ENCODE results near the gene ZNRD2. TPM values are rescaled to one million over a fixed set of nuclear protein-coding genes. Genes with fewer than 3 reads are reported as not detected.

The ZNRD2 gene
- total RNA-seq, 1 experiment from 2014 or later, result 61.2 TPM

GRCh38 chr11:65621460-65621859 lies 51.2 kb downstream of the ZNRD2 start:
- DNase-seq (ENCODE audit: low read depth, low spot score), result no peak
- H3K27ac ChIP-seq (ENCODE audit: low read length), result no peak overlapping the region
- no peaks in the 10 kb centered on the region for H3K27me3 ChIP-seq (ENCODE audit: control insufficient read depth, insufficient read depth, low read length)
- no peak overlapping the region for H3K4me3 ChIP-seq (ENCODE audit: low read depth in 2 of 2, low read length in 2 of 2)
- ChIA-PET POLR2A (no interaction called here), CTCF (no interaction called here)
- intact Hi-C loops (cut with micrococcal nuclease; ENCODE audit: unreplicated experiment) (no loop called here), in situ Hi-C loops (cut with HindIII; ENCODE audit: low pct_unique_long_range_greater_than_20kb, low sequenced_read_pairs) (no loop called here)
- no peaks in the 10 kb centered on the region for H3K9me3 ChIP-seq (ENCODE audit: control insufficient read depth, insufficient read depth, low read depth, low read length)
- BruUV-seq (replicated peaks), result no TSS peak
- no peak for ATAC-seq
- peaks cover 11% of the 10 kb centered on the region for H3K4me1 ChIP-seq (ENCODE audit: control insufficient read depth, insufficient read depth, low read length)
- no peak for TF ChIP-seq TCF7L2 (IDR thresholded peaks at IDR 0.05; ENCODE audit: low read depth, low read length)
- H3K36me3 ChIP-seq (ENCODE audit: control insufficient read depth, insufficient read depth, low read length), result peaks cover 19% of the 10 kb centered on the region

Other genes starting within 250 kb of the ZNRD2 start
- gene DPF2, start 236.6 kb upstream of the ZNRD2 start, total RNA-seq (2021; ENCODE audit: unreplicated experiment), result 97.0 TPM
- gene TIGD3, start 215.7 kb upstream of the ZNRD2 start, total RNA-seq (2021; ENCODE audit: unreplicated experiment), result 2.4 TPM
- 9.8 TPM for gene SLC25A45, start 187.8 kb upstream of the ZNRD2 start, total RNA-seq (2021; ENCODE audit: unreplicated experiment)
- gene FRMD8, start 183.8 kb upstream of the ZNRD2 start, total RNA-seq (2021; ENCODE audit: unreplicated experiment), result 85.8 TPM
- gene NEAT1, start 147.7 kb upstream of the ZNRD2 start, total RNA-seq (2021; ENCODE audit: unreplicated experiment), result 731 TPM
- 13,645 TPM for gene MALAT1, start 71.4 kb upstream of the ZNRD2 start, total RNA-seq (2021; ENCODE audit: unreplicated experiment)
- 117 TPM for gene SCYL1, start 45.4 kb upstream of the ZNRD2 start, total RNA-seq (2021; ENCODE audit: unreplicated experiment)
- gene LTBP3, start 12.1 kb upstream of the ZNRD2 start, total RNA-seq (2021; ENCODE audit: unreplicated experiment), result 133 TPM
- 102 TPM for gene FAM89B, start 2.1 kb downstream of the ZNRD2 start, total RNA-seq (2021; ENCODE audit: unreplicated experiment)
- 108 TPM for gene EHBP1L1, start 5.6 kb downstream of the ZNRD2 start, total RNA-seq (2021; ENCODE audit: unreplicated experiment)
- gene KCNK7, start 25.3 kb downstream of the ZNRD2 start, total RNA-seq (2021; ENCODE audit: unreplicated experiment), result 0.69 TPM
- 124 TPM for gene MAP3K11, start 43.7 kb downstream of the ZNRD2 start, total RNA-seq (2021; ENCODE audit: unreplicated experiment)
- gene PCNX3, start 45.3 kb downstream of the ZNRD2 start, total RNA-seq (2021; ENCODE audit: unreplicated experiment), result 74.5 TPM
- 86.9 TPM for gene SIPA1, start 67.6 kb downstream of the ZNRD2 start, total RNA-seq (2021; ENCODE audit: unreplicated experiment)
- 141 TPM for gene RELA, start 92.4 kb downstream of the ZNRD2 start, total RNA-seq (2021; ENCODE audit: unreplicated experiment)
- 84.2 TPM for gene KAT5, start 141.8 kb downstream of the ZNRD2 start, total RNA-seq (2021; ENCODE audit: unreplicated experiment)
- gene RNASEH2C, start 150.3 kb downstream of the ZNRD2 start, total RNA-seq (2021; ENCODE audit: unreplicated experiment), result 107 TPM
- gene AP5B1, start 210.5 kb downstream of the ZNRD2 start, total RNA-seq (2021; ENCODE audit: unreplicated experiment), result 35.0 TPM
- 0.23 TPM for gene OVOL1, start 216.6 kb downstream of the ZNRD2 start, total RNA-seq (2021; ENCODE audit: unreplicated experiment)